HepG2 (cell line): ENCODE results near the gene ZNF207. TPM values are rescaled to one million over a fixed set of nuclear protein-coding genes. Genes with fewer than 3 reads are reported as not detected.

ENCODE experiments used
- ATAC-seq: fragments of 200-7000 bp; cut with Tn5 transposase; 3 replicates; pipeline ENCODE4 v1.9.1; 2020; ENCODE audit warnings: mild to moderate bottlenecking, moderate library complexity
- BruUV-seq: library from RNA; stranded (reverse); fragments of 400-500 nt; replicated peaks from 2 replicates; lab custom pipeline; 2021; lab: Mats Ljungman, UMichigan
- CTCF ChIA-PET: fragments of 300-600 bp; formaldehyde crosslinking; extraction: SDS; loops from one replicate; lab custom pipeline; 2021; ENCODE audit warnings: low total read pairs, inconsistent platforms, low intra/inter-chr PET ratio; lab: Yijun Ruan, JAX
- POLR2A ChIA-PET: fragments of 350-600 bp; sonication (Branson Sonifier 250); formaldehyde crosslinking; loops from one replicate; lab custom pipeline; 2020; ENCODE audit warnings: antibody characterized with exemption, inconsistent platforms; lab: Yijun Ruan, JAX
- DNase-seq: peaks from one replicate; pipeline ENCODE4 v3.0.0-alpha.2; 2015; ENCODE audit warnings: low spot score
- FAIRE-seq: peaks from 3 replicates; lab custom pipeline; 2011; peaks lifted over from hg19 to GRCh38; lab: Jason Lieb, UNC
- H2AFZ ChIP-seq: one replicate; pipeline ENCODE4 v1.6.1; 2011; ENCODE audit warnings: low read length, inconsistent platforms
- H3K27ac ChIP-seq: fragments of 300-600 bp; 3 replicates; pipeline ENCODE4 v1.8.0; 2011; ENCODE audit warnings: mixed run types, mild to moderate bottlenecking, mixed read lengths, low read length, inconsistent platforms; ENCODE audit not compliant: insufficient read depth; ENCODE audit errors: extremely low read length
- H3K27me3 ChIP-seq, 2 experiments: fragments of 200-600 bp in 1 of 2; 2 replicates in 1 of 2; 3 replicates in 1 of 2; pipeline versions ENCODE4 v1.6.0 to v1.8.0; 2011; ENCODE audit warnings: low read length in 2 of 2, mild to moderate bottlenecking in 2 of 2, moderate library complexity in 2 of 2, inconsistent platforms in 1 of 2; ENCODE audit not compliant: insufficient read depth in 2 of 2, control insufficient read depth in 1 of 2
- H3K36me3 ChIP-seq, 2 experiments: fragments of 200-600 bp in 1 of 2; replicated peaks in 1 of 2; 2 replicates in 1 of 2; 3 replicates in 1 of 2; pipeline versions ENCODE4 v1.5.1 to v1.8.0; 2011; ENCODE audit warnings: low read length in 2 of 2, inconsistent platforms in 1 of 2; ENCODE audit not compliant: insufficient read depth in 2 of 2, control insufficient read depth in 1 of 2
- H3K4me1 ChIP-seq: 2 replicates; pipeline ENCODE4 v1.5.1; 2012; ENCODE audit warnings: low read length, inconsistent platforms; ENCODE audit not compliant: insufficient read depth
- H3K4me2 ChIP-seq: 2 replicates; pipeline ENCODE4 v1.6.0; 2011; ENCODE audit warnings: low read depth, low read length, inconsistent platforms
- H3K4me3 ChIP-seq, 3 experiments: fragments of 200-600 bp in 1 of 3; sonication (generic), shearing (Covaris generic) in 1 of 3; replicated peaks in 1 of 3; 2 replicates each; pipeline ENCODE4 v1.5.1; 2011 to 2016; ENCODE audit warnings: low read length in 3 of 3, inconsistent platforms in 2 of 3, low read depth in 2 of 3, mild to moderate bottlenecking in 2 of 3, control low read depth in 1 of 3, mixed read lengths in 1 of 3; ENCODE audit not compliant: insufficient read depth in 1 of 3
- H3K79me2 ChIP-seq: one replicate; pipeline ENCODE4 v1.6.1; 2011; ENCODE audit warnings: low read length, inconsistent platforms; ENCODE audit not compliant: insufficient read depth
- H3K9ac ChIP-seq: 2 replicates; pipeline ENCODE4 v1.6.0; 2011; ENCODE audit warnings: mild to moderate bottlenecking, low read depth, low read length, inconsistent platforms; ENCODE audit not compliant: insufficient read depth
- H3K9me3 ChIP-seq: 2 replicates; pipeline ENCODE4 v1.5.1; 2012; ENCODE audit warnings: mild to moderate bottlenecking, low read length
- H4K20me1 ChIP-seq: 2 replicates; pipeline ENCODE4 v1.6.0; 2011; ENCODE audit warnings: inconsistent platforms, mild to moderate bottlenecking, low read length, moderate library complexity; ENCODE audit not compliant: insufficient read depth
- ETV5 ChIP-seq: IDR thresholded peaks from 2 replicates; pipeline ENCODE4 v1.6.1; 2018; ENCODE audit warnings: missing biosample characterization, missing genetic modification reagents, inconsistent platforms, borderline replicate concordance
- LCORL ChIP-seq, 2 experiments: fragments of 450-650 bp in 1 of 2; sonication (generic) in 1 of 2; formaldehyde crosslinking in 1 of 2; IDR thresholded peaks; 2 replicates each; pipeline versions ENCODE4 v1.5.0 to v1.6.1; 2017 to 2020; ENCODE audit warnings: antibody characterized with exemption in 1 of 2, missing genetic modification reagents in 1 of 2
- MAFG ChIP-seq: sonication (generic); formaldehyde crosslinking; IDR thresholded peaks from 2 replicates; pipeline ENCODE4 v1.5.1; 2020; ENCODE audit warnings: mild to moderate bottlenecking, missing genetic modification reagents
- RFX1 ChIP-seq: fragments of 450-650 bp; IDR thresholded peaks from 2 replicates; pipeline ENCODE4 v1.6.1; 2017
- SIN3A ChIP-seq: IDR thresholded peaks from 2 replicates; pipeline ENCODE4 v1.6.1; 2011; ENCODE audit warnings: low read depth, mild to moderate bottlenecking, control low read depth, low read length, borderline replicate concordance
- SIX4 ChIP-seq: sonication (generic); formaldehyde crosslinking; IDR thresholded peaks from 2 replicates; pipeline ENCODE4 v1.4.0; 2020; ENCODE audit warnings: missing genetic modification reagents
- TEF ChIP-seq: sonication (generic); formaldehyde crosslinking; IDR thresholded peaks from 2 replicates; pipeline ENCODE4 v1.5.0; 2020; ENCODE audit warnings: missing genetic modification reagents
- TP53 ChIP-seq: sonication (generic); formaldehyde crosslinking; conservative IDR thresholded peaks from 2 replicates; pipeline ENCODE4 v1.4.0; 2020; ENCODE audit warnings: missing genetic modification reagents
- TRIM24 ChIP-seq: sonication (generic); formaldehyde crosslinking; IDR thresholded peaks from 2 replicates; pipeline ENCODE4 v1.8.0; 2022; ENCODE audit warnings: mild to moderate bottlenecking, missing genetic modification reagents
- ZBTB1 ChIP-seq: sonication (generic); formaldehyde crosslinking; IDR thresholded peaks from 2 replicates; pipeline ENCODE4 v1.4.0; 2020; ENCODE audit warnings: missing genetic modification reagents, borderline replicate concordance
- ZNF224 ChIP-seq: sonication (generic); formaldehyde crosslinking; IDR thresholded peaks from 2 replicates; pipeline ENCODE4 v1.5.0; 2020; ENCODE audit warnings: mild to moderate bottlenecking, missing genetic modification reagents
- ZNF256 ChIP-seq: sonication (generic); formaldehyde crosslinking; conservative IDR thresholded peaks from 2 replicates; pipeline ENCODE4 v1.4.0; 2020; ENCODE audit warnings: missing genetic modification reagents
- ZNF549 ChIP-seq: sonication (generic); formaldehyde crosslinking; IDR thresholded peaks from 2 replicates; pipeline ENCODE4 v1.5.0; 2020; ENCODE audit warnings: missing genetic modification reagents
- ZNF562 ChIP-seq: sonication (generic); formaldehyde crosslinking; IDR thresholded peaks from 2 replicates; pipeline ENCODE4 v1.8.0; 2022; ENCODE audit warnings: missing genetic modification reagents, borderline replicate concordance
- ZNF569 ChIP-seq: sonication (generic); formaldehyde crosslinking; IDR thresholded peaks from 2 replicates; pipeline ENCODE4 v1.5.0; 2020; ENCODE audit warnings: mild to moderate bottlenecking, missing genetic modification reagents, moderate library complexity, borderline replicate concordance
- ZNF652 ChIP-seq: IDR thresholded peaks from 2 replicates; pipeline ENCODE4 v1.6.1; 2016; ENCODE audit warnings: low read depth, borderline replicate concordance
- ZNF670 ChIP-seq: sonication (generic); formaldehyde crosslinking; IDR thresholded peaks from 2 replicates; pipeline ENCODE4 v1.8.0; 2022; ENCODE audit warnings: mild to moderate bottlenecking, missing genetic modification reagents, borderline replicate concordance
- ZNF788 ChIP-seq: sonication (generic); formaldehyde crosslinking; IDR thresholded peaks from 2 replicates; pipeline ENCODE4 v1.5.0; 2020; ENCODE audit warnings: mild to moderate bottlenecking, missing genetic modification reagents, borderline replicate concordance
- WGBS: methylation state at CpG from one replicate; pipeline ENCODE4 v1.1.6; 2017; ENCODE audit warnings: low lambda C conversion rate; 5-methylcytosine and 5-hydroxymethylcytosine counted together
- in situ Hi-C: cut with HindIII; loops from 2 replicates; pipeline ENCODE4 v1.10.0; 2017; ENCODE audit warnings: low pct_unique_long_range_greater_than_20kb; ENCODE audit not compliant: extremely low pct_ligation_motif_present
- intact Hi-C: fragments of 100-400 bp; cut with micrococcal nuclease; formaldehyde crosslinking; loops from one replicate; pipeline ENCODE4 v1.10.0; 2022; ENCODE audit not compliant: unreplicated experiment
- polyA plus RNA-seq, 8 experiments: library from polyadenylated mRNA; depleted of rRNA in 3 of 8; stranded (reverse) in 7 of 8; unstranded in 1 of 8; fragments of >200 nt; fragmentation: Illumina TruSeq in 4 of 8; extraction: Trizol in 4 of 8; gene quantifications; 2 replicates each; pipeline versions ENCODE4 v1.2.1 to v1.2.3, GENCODE V29; 2011 to 2016; ENCODE audit warnings: low read depth in 4 of 8, missing spikeins in 1 of 8, mixed read lengths in 1 of 8; ENCODE audit not compliant: insufficient read depth in 1 of 8
- total RNA-seq, 5 experiments: library from RNA; depleted of rRNA; stranded (reverse); fragments of >200 nt; fragmentation: Illumina TruSeq; extraction: Trizol; gene quantifications; 2 replicates each; pipeline ENCODE4 v1.2.3, GENCODE V29; 2016; ENCODE audit warnings: low read depth in 1 of 5

ZNF207 gene
- total and polyA plus RNA-seq, 2 of the 13 experiments (the other 11 are each of a cell fraction or from before 2014, with no cell fraction given): 150 to 164 TPM

GRCh38 chr17:32311028-32311536, 38.9 kb upstream of the ZNF207 start:
- Histone ChIP-seq H3K36me3 (no peaks in the 10 kb centered on the region), H3K4me3 (no peak overlapping the region), H3K4me2 (0 out of 2 replicates have a peak overlapping the region, but pooled peaks have one; percentile 13), H3K27ac (no peak overlapping the region), H4K20me1 (no peaks in the 10 kb centered on the region), H3K9me3 (no peaks in the 10 kb centered on the region), H3K79me2 (no peaks in the 10 kb centered on the region), H3K27me3 (peaks cover 3 to 11% of the 10 kb centered on the region in 2 experiments; a peak in 4 of 5 replicates), H2AFZ (no peak overlapping the region), H3K9ac (no peak overlapping the region), H3K4me1 (peaks cover 15% of the 10 kb centered on the region)
- peak; percentile 54 for ATAC-seq
- in situ Hi-C loops (no loop called here), intact Hi-C loops (no loop called here)
- DNase-seq: no peak
- no TSS peak for BruUV-seq
- FAIRE-seq: no peak
- CTCF ChIA-PET: no interaction called here
- TF ChIP-seq MAFG: no peak
- TF ChIP-seq SIN3A: no peak
- TF ChIP-seq ZNF569 (CRISPR knock-in tag): no peak
- peak; percentile 79 for TF ChIP-seq ZNF652 (CRISPR knock-in tag)
- POLR2A ChIA-PET: interaction anchor here (0.6 kb wide), 1 partner anchor 39 kb away, joined by 5 read pairs; no protein-coding TSS in a partner anchor
- WGBS: 6% methylated on average over 9 of the region's 9 CpGs

GRCh38 chr17:32314636-32315035, 35.3 kb upstream of the ZNF207 start:
- no peak overlapping the region for H2AFZ ChIP-seq
- FAIRE-seq: no peak
- POLR2A ChIA-PET: no interaction called here
- in situ Hi-C loops: no loop called here
- H3K27ac ChIP-seq: no peak overlapping the region
- H4K20me1 ChIP-seq: no peaks in the 10 kb centered on the region
- ATAC-seq: no peak
- H3K9ac ChIP-seq: no peak overlapping the region
- intact Hi-C loops: no loop called here
- no peak for DNase-seq
- H3K9me3 ChIP-seq: no peaks in the 10 kb centered on the region
- peaks cover 3 to 11% of the 10 kb centered on the region in 2 experiments; a peak in 4 of 5 replicates for H3K27me3 ChIP-seq
- H3K4me3 ChIP-seq: no peak overlapping the region
- no peak overlapping the region for H3K4me2 ChIP-seq
- peaks cover 43% of the 10 kb centered on the region for H3K4me1 ChIP-seq
- no TSS peak for BruUV-seq
- CTCF ChIA-PET: no interaction called here
- no peak for TF ChIP-seq TP53 (CRISPR knock-in tag)
- TF ChIP-seq LCORL (IDR thresholded peaks at IDR 0.05): no peak
- no peak for TF ChIP-seq LCORL (CRISPR knock-in tag; IDR thresholded peaks at IDR 0.05)
- TF ChIP-seq ZNF549 (CRISPR knock-in tag): no peak
- TF ChIP-seq ZBTB1 (CRISPR knock-in tag): no peak
- TF ChIP-seq ETV5: no peak
- TF ChIP-seq SIX4 (CRISPR knock-in tag): no peak
- no peak for TF ChIP-seq ZNF562 (CRISPR knock-in tag)
- no peak for TF ChIP-seq TEF (CRISPR knock-in tag)
- no peak for TF ChIP-seq ZNF224
- TF ChIP-seq ZNF670 (CRISPR knock-in tag): no peak
- TF ChIP-seq ZNF256 (CRISPR knock-in tag): no peak
- no peak for TF ChIP-seq TRIM24
- TF ChIP-seq ZNF788 (CRISPR knock-in tag): no peak
- TF ChIP-seq RFX1: no peak
- no peaks in the 10 kb centered on the region for H3K79me2 ChIP-seq
- 65% methylated on average over 7 of the region's 9 CpGs for WGBS
- no peaks in the 10 kb centered on the region for H3K36me3 ChIP-seq
